ENCODE results near the gene DPH2.
A peak's percentile ranks its signal among the peaks of the same experiment; 100 is the strongest.

Gene DPH2, protein sequence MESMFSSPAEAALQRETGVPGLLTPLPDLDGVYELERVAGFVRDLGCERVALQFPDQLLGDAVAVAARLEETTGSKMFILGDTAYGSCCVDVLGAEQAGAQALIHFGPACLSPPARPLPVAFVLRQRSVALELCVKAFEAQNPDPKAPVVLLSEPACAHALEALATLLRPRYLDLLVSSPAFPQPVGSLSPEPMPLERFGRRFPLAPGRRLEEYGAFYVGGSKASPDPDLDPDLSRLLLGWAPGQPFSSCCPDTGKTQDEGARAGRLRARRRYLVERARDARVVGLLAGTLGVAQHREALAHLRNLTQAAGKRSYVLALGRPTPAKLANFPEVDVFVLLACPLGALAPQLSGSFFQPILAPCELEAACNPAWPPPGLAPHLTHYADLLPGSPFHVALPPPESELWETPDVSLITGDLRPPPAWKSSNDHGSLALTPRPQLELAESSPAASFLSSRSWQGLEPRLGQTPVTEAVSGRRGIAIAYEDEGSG

DNA sequence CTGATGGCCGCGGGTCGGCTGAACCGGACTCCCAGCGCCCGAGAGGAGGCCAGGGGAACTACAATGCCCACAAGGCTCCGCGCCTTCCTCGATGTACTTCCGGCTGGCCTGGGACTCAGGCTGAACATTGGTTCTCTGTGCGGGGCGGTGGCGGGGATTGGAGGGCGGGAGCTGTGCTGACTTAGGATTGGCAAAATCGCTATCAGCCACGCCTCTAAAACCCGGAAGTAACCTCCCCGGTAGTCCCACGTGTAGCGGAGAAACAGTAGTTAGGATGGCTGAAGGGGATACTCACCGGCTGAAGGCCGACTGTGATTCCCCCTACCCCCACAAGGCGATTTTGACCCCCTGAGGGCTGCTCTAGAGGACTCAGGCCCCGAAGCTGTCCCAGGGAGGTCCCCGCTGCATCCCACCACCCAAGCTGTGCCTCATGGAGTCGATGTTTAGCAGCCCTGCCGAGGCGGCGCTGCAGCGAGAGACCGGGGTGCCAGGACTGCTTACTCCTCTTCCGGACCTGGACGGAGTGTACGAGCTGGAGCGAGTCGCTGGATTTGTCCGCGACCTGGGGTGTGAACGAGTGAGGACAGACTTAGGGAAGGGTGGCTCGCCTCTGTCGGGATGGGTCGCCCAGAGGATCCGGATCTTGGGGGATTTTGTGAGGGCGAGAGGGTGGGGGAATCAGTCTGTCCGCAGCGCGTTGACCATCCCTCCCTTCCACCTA, at the start of gene DPH2:
DPH2 (plus strand) TSS at position 265 of the 721 bp plus-strand sequence; CDS start at position 431, 166 bp downstream.
- DNase-seq = peak; percentile 98

DNA sequence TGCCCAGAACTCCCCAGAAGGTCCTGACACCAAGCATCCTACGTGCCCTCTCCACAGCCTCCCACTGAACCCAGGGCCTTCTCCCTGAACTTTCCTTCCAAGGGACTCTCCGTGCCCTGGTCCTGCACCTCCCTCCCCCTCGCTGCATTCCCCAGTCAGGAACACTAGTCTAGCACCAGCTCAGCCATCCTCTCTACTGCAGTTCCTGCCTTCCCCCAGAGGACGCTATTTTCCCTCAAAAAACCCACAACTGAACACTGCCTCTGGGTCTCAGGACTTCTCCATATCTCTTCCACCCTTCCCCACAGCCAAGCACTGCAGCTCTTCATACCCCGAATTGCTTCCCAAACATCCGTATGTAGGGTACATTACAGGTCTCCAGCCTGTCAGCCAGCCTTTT, 48.8 kb upstream of the DPH2 start:
- DNase-seq = no peak

DNA sequence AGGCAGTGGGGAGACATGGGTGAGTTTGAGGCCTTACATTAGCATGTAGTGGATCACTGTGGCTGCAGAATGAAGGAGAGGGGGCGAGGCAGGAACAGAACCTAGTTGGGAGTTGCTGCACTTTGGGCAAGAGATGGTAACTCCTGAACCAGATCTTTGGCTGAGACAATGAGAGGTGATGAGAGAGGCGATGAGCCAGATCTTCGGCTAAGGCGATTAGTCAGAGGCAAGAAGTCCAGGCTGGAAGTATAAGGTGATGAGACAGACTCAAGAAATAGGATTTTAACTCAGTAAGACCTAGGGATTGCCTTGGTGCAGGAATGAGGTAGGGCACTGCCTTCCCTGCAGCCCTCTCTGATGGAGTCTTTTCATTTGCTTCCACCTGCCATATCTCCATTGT, 45.3 kb upstream of the DPH2 start:
- no peak for DNase-seq

DNA sequence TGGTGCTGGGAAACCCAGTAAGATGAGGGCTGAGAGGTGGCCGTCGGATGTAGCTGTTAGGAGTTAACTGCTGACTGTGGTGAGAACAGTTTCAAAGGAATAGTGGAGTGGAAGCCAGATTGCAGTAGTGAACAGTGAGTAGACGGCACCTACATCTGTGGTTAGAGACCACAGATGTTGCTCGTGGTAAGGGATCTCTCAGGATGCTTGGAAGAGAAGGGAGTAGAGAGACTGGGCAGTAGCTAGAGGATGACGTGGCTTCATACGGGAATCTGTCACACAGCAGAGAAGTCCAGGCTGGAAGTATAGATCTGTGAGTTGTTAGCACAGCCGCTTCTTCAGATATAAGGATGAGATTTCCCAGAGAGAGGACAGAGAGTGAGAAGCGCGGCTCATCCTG, 44.0 kb upstream of the DPH2 start:
- DNase-seq = no peak

DNA sequence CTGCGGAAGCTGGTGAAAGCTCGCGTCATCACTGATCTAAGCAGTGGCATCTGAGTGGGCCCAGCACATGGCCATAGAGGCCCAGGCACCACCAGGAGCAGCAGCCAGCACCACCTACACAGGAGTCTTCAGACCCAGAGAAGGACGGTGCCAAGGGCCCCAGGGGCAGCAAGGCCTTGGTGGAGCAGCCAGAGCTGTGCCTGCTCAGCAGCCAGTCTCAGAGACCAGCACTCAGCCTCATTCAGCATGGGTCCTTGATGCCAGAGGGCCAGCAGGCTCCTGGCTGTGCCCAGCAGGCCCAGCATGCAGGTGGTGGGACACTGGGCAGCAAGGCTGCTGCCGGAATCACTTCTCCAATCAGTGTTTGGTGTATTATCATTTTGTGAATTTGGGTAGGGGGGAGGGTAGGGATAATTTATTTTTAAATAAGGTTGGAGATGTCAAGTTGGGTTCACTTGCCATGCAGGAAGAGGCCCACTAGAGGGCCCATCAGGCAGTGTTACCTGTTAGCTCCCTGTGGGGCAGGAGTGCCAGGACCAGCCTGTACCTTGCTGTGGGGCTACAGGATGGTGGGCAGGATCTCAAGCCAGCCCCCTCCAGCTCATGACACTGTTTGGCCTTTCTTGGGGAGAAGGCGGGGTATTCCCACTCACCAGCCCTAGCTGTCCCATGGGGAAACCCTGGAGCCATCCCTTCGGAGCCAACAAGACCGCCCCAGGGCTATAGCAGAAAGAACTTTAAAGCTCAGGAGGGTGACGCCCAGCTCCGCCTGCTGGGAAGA, 39.5 kb upstream of the DPH2 start:
- no peak for DNase-seq

DNA sequence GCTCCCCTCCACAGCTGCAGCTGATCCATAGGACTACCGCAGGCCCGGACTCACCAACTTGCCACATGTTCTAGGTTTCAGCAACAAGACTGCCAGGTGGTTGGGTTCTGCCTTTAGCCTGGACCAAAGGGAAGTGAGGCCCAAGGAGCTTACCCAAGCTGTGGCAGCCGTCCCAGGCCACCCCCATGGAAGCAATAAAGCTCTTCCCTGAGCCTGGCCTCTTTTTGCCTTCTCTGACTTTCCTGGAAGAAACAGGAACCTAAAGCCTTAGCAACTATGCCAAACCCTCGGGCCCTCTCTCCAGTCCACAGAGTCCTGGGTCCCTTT, 38.9 kb upstream of the DPH2 start:
- no peak for DNase-seq

DNA sequence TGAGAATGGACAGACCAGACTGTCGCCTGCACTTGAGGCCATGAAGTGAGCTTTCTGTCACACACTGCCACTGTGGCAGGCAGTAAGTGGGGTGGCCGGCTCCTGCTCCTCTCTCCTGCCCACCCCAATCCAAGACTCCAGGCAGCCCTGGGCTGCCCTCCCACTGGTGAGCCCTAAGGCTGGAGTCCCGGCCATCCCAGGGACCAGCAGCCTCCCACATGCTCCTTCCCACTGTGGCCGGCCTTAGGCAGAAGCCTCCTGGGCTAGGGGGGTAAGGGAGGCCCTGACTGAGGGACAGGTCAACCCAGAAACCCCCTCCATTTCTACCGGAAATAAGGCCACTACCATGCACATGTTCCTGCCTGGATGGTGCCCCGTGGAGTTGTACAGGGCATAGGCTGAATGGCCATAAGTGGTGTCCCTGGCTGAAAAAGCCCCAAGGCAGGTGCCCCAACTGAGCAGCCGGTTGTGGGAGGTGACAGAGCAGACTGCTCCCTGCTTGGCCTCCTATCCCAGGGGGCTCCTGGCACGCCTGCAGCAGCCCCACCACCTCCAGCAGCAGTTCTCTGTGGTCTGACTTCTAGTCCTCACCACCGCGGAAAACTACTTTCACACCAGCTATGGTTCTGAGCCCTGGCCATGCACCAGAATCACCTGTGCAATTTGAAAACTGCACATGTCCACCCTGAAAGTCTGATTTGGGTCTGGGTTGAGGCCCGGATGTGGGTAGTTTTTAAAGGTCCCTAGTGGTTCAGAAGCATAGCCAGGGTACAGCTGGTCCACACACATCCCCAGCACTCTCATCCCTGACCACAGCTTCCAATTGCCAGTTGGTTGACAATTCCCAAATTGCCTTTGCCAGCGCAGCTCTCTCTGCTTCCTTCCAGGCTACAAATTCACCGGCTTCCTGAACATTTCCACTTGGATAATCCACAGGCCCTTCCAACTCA, 37.8 kb upstream of the DPH2 start:
- DNase-seq = no peak

DNA sequence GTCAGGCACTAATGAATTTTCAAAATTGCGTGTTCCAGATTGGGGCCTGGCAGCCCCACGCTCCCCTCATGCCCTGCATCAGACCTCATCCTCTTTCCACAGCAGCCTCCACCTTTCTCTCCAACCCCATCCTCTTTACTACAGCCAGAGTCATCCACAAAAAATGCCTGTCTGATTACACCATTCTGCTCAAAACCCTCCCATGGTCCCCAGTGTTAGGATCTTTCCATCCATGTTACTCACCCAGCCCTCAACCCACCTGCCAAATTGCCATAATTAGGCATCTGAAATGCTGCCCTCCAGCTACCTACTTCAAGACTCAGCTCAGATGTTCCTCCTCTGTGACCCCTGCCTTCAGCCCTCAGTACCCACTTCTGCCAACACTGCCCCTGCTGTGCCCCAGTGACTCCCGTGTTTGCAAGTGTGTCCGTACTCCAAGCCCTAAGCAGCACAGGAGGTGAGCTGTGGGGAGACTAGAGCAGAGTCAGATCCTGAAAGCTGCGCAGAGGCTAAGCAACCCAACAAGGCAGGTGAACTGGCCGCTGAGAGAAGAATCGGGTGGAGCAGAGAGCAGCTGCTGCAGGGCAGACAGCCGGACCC, 36.9 kb upstream of the DPH2 start:
- no peak for DNase-seq

DNA sequence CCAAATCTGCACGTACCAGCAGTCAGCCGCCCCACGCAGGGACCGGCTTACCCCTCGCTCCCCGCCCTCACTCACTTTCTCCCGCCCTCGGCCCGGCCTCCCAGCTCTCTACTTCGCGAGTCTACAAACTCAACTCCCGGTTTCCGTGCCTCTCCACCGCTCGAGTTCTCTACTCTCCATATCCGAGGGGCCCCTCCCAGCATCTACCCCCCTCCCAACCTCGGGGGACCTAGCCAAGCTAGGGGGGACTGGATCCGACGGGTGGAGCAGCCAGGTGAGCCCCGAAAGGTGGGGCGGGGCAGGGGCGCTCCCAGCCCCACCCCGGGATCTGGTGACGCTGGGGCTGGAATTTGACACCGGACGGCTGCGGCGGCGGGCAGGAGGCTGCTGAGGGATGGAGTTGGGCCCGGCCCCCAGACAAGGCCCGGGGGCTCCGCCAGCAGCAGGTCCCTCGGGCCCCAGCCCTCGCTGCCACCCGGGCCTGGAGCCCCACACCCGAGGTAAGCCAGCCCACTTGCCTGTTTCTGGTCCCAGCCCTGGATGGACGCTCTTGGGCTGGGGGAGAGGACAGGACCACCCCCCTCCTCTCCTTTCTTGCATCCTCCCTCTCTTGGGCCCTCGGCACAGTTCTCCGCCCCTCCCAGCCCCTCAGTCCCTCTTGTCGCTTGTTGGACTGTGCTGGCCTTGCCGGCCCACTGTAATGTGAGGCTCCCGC, 36.3 kb upstream of the DPH2 start, which contains the start of gene ARTN:
ARTN (plus strand) TSS at position 416 of the 715 bp plus-strand sequence. CDS start 1,856 bp downstream, outside the sequence.
- DNase-seq = no peak

DNA sequence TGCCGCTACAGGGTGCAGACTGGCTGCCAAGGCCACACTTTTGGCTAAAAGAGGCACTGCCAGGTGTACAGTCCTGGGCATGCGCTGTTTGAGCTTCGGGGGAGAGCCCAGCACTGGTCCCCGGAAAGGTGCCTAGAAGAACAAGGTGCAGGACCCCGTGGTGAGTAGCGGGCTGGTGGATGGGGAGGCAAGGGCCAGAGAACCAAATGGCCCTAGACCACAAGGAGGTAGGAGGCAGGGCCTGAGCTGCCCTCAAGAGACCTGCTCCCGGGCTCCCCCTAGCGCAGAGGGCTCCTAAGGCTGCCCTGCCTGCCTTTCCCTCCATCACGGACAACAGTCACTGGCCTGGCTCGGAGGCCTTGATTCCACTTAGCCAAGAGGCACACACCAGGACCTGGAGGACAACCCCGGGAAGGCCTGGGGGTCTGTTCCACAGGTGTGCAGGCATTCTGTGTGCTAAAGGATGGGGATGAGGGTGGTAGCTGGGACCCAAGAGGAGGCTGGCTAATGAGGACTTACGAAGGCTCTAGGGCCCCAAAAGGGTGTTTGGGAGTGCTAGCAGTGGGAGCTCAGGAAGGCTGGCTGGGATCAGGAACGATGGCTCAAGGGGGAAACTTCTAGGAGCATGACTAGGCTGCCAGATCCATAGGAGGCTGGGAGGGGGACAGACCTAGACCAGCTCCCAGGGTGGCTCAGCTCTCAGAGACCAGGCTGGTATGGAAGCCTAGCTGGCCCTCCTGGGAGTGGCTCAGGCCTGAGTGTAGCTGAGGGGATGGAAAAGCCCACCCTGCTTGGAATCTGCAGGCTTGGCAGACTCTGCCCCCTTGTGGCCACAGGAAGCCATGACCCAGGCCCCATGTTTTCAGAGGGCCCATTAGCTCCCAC, 35.5 kb upstream of the DPH2 start:
- DNase-seq = peak; percentile 20

DNA sequence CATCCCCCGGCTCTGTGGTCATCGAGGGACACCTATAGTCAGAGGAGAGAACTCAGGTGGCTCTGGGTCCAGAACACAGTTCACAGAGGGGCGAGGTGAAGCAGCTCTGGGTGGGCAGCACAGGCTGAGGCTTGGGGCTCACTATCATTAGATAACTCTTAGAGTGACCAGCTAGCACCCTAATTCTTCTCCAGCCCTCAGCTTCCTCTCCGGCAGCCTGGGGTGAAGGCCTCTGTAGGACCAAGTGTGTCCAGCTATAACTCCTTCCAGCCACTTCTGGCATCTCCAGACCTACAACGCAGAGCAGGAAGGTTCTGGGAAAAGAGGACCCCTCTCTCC, 34.9 kb upstream of the DPH2 start:
- no peak for DNase-seq

DNA sequence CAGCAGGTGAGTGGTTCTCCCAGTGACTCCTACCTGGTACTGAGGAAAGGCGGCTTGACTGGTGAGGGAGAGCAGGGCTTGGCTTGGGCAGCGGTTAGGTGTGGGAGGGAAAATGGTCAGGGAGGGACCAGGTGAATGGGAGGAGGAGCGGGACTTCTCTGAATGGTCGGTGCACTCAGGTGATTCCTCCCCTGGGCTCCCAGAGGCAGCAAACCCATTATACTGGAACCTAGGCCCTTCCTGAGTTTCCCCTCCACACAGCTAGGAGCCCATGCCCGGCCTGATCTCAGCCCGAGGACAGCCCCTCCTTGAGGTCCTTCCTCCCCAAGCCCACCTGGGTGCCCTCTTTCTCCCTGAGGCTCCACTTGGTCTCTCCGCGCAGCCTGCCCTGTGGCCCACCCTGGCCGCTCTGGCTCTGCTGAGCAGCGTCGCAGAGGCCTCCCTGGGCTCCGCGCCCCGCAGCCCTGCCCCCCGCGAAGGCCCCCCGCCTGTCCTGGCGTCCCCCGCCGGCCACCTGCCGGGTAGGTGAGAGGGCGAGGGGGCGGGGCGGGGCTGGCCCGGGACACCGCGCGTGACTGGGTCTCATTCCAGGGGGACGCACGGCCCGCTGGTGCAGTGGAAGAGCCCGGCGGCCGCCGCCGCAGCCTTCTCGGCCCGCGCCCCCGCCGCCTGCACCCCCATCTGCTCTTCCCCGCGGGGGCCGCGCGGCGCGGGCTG, 33.9 kb upstream of the DPH2 start:
- DNase-seq = no peak

DNA sequence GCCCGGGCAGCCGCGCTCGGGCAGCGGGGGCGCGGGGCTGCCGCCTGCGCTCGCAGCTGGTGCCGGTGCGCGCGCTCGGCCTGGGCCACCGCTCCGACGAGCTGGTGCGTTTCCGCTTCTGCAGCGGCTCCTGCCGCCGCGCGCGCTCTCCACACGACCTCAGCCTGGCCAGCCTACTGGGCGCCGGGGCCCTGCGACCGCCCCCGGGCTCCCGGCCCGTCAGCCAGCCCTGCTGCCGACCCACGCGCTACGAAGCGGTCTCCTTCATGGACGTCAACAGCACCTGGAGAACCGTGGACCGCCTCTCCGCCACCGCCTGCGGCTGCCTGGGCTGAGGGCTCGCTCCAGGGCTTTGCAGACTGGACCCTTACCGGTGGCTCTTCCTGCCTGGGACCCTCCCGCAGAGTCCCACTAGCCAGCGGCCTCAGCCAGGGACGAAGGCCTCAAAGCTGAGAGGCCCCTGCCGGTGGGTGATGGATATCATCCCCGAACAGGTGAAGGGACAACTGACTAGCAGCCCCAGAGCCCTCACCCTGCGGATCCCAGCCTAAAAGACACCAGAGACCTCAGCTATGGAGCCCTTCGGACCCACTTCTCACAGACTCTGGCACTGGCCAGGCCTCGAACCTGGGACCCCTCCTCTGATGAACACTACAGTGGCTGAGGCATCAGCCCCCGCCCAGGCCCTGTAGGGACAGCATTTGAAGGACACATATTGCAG, 33.2 kb upstream of the DPH2 start:
- no peak for DNase-seq

DNA sequence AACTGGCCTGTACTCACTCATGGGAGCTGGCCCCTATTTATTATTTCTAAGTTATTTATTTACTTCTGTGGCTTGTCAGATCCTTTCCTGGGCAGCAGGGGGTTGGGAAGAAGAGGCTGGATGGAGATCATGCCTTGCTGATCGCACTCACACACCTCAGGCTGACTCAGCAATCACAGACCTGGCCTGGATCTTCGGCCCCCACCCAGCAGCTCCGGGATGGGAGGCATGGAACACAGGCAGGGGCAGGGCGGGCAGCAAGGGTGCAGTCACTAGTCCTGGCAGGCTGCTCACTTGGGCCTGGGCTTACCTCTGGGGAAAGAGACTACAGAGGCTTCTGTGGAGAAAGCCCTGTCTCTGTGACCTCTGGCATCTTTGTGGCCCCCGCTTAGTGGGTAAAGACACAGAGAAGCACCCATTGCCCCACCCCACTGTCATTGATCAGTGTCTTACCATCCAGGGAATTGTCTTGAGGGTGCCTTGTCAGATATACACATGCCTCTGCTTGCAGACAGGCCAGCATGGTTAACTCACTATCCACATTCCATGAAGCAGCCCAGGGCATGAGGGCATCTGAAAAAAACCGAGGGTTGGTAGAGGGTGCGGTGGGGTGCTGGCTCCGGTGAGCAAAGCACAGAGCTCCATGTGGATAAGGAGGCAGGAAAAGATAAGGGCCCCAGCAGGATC, 32.5 kb upstream of the DPH2 start:
- DNase-seq = no peak

DNA sequence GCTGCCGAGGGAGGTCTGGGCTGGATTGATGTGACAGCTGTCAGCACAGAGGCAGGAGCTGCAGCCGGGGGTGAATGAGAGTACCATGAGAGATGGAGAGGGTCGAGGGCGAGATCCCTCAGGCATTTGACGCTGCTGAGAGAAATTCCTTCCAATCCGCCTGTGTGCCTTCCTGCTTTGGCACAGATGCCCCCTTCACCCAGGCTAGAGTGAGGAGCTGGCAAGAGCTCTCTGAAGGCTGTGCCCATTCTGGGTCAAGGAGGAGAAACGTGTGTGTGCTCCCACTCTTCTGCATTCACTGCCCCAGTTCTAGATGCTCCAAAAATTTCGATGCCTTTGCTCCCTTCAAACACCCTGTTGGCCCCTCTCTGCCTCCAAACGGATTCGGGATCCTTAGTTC, 31.4 kb upstream of the DPH2 start:
- DNase-seq = no peak

DNA sequence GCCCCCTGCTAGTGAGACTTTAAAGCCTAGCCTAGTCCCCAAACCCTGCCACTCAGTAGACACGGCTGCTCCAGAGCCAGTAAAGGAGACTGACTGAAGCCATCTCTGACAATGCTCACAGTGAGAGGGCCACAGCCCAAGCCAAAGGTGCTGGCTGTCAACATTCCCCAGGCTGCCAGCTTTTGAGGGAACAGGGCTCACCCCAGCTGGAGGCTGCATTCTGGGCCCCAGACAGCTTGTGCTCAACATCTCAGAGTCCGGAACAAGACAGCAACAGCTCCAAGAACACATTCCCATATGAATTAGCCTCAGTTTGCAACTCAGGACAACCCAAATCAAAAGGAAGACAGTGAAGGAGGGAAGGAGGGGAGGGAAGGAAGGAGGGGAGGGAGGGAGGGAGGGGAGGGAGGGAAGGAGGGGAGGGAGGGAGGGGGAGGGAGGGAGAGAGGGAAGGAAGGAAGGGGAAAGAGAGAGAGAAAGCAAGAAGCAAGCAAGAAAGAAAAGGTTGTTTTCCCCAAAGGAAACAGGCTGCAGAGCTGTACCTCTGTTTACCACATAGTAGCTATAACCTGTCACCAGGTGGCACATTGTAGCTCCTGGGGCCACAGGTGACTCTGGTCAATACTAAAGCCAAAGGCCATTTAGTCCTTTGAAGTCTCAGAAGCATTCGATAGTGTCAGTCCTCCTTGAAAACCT, 30.8 kb upstream of the DPH2 start:
- DNase-seq = no peak

DNA sequence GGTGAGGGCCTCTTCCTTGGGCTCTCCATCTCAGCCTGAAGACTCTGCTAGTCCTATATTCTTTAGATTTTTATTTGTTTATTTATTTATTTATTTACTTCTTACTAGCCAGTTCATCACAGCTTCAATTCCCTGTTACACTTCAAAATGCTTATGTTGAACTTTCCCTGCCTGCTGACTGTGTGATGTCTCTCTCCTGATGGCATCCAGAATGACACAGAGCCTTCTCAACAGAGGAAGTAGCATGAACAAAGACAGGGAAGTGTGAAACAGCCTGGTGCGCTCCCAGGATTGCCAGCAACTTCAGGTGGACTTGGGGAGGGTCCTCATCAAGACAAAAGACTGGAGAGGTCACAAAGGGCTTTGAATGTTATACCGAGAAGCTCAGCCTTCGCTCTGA, 27.4 kb upstream of the DPH2 start:
- no peak for DNase-seq

DNA sequence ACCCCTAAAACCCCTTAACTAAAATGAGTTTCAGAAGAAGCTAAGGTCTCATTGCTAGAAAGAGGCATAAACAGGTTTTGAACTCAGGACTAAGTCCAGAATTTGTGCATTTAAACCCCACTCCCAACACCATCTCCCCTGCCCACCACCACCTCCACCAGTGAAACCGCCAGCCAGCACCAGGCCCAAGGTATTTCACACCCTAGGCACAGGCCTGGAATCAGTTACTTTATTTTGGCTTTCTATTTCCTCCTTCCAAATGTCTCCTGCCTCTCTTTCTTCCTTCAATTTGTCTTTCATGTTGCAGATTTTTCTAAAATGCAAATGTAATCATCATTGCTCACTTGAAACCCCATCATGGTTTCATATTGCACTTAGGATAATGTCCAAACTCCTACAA, 24.9 kb upstream of the DPH2 start:
- DNase-seq = no peak
